Stimulated activated CD8-positive, alpha-beta memory T cell treated with anti-CD3 and anti-CD28 coated beads, Interleukin-15, amount 100 ng/mL, for 24 hours (primary cell): Measurements from ENCODE around the gene DAND5.
"Not testable (repeated sequence)": the region's sequence is repeated elsewhere in the genome, so short reads cannot be mapped to it uniquely, and the experiment has no call there.

Source experiments
- DNase-seq: peaks from one replicate; pipeline ENCODE4 v3.0.0-alpha.2; 2020; ENCODE audit warnings: low read depth

The DAND5 gene

DNA sequence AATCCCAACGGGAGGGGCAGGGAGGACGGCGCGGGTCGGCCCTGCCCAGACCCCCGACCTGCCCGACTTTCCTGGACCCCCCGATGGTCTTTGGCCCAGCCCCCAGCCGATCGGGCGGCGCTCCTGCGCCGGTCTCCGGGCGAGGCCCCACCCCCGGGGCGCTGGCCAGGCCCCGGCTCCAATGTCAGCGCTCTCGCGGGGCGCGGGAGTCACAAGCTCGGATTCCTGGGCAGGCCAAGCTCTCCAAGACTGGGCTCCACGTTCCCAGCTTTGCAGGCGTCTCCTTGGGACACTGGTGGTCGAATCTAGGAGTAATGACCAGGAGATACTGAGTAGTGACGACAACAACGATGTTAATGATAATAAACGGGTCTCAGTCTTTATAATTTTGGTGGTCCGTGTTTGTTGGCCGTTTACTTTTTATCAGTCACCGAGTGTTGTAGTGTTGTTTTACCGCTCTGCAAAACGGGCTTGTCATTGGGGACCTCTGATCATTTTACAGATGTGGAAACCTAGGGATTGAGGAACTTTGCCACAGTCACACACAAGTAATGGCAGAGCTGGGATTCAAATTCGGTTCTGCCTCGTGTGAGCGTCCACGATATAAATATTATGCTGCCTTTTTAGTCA lies 23.2 kb upstream of the DAND5 start:
- DNase-seq, result no peak

DNA sequence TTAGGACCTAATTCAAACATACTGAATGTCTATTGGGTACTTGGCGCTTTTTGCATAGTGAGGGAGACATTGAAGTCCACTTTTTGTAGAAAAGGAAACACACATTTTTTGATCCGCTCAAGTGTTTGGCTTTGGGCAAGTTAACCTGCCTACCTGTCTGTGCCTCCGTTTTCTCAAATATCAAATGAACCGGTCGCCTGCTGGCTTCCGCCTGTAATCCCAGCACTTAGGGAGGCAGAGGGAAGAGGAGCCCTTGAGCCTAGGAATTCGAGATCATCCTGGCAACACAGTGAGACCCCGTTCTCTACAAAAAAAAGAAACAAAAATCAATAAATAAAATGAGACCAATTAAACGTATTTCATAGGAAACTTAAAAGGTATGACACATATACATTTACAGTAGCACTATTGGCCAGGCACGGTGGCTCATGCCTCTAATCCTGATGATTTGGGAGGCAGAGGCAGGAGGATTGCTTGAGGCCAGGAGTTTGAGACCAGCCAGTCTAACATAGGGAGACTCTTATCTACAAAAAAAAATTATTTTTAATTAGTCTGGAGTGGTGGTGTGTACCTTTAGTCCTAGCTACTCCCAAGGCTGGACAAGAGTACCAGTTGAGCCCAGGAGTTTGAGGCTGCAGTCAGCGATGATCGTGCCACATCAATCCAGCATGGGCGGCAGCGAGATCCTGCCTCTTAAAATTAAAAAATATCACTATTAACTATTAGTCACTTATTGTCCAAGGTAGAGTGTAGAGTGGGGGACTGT lies 22.5 kb upstream of the DAND5 start:
- no peak for DNase-seq

DNA sequence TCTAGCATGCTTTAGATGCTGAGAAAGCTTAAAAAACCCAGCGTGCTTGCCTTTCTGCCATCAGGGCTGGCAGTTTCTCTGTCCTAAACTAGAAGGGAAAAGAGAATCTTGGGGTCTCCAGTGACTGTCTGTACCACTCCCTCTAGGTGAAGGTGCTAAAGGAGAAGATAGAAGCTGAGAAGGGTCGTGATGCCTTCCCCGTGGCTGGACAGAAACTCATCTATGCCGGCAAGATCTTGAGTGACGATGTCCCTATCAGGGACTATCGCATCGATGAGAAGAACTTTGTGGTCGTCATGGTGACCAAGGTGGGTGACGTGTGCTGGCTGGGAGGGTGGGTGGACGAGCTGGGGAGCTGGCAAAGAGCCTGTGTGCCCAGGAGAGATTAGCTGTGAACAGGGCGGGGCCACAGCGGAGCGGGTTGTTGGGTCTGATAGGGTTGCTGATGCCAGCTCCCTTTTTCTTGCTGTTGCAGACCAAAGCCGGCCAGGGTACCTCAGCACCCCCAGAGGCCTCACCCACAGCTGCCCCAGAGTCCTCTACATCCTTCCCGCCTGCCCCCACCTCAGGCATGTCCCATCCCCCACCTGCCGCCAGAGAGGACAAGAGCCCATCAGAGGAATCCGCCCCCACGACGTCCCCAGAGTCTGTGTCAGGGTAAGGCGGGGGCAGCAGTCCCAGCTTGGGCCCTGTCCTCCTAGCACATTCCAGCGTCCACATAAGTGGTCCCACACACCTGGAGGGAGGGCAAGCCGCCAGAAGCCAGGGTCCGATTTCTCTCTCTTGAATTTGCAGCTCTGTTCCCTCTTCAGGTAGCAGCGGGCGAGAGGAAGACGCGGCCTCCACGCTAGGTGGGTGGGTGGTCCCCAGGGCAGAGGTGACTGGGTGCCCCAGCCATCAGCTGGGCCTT lies 21.4 kb upstream of the DAND5 start:
- DNase-seq, result no peak

DNA sequence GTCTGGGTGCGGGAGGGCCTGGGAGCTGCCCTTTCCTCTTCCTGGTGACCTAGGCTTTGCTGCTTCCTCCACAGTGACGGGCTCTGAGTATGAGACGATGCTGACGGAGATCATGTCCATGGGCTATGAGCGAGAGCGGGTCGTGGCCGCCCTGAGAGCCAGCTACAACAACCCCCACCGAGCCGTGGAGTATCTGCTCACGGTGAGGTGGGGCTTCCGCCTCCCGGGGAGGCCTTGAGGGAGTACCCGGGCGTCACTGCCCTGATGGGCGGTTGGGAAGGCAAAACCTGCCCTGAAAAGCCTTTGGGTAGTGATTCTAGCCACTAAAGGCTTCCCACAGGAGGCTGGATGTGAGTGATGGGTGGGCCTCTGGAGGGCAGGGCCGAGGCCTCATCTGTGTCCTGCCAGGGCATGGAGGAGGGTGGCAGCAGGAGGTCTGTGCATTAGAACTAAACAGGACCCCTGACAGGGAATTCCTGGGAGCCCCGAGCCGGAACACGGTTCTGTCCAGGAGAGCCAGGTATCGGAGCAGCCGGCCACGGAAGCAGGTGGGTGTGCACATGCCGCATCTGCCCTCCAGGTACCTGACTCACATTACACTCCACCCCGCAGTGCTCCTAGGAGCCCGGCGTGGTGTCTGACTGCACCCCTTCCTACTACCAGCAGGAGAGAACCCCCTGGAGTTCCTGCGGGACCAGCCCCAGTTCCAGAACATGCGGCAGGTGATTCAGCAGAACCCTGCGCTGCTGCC lies 20.6 kb upstream of the DAND5 start:
- DNase-seq, result no peak

DNA sequence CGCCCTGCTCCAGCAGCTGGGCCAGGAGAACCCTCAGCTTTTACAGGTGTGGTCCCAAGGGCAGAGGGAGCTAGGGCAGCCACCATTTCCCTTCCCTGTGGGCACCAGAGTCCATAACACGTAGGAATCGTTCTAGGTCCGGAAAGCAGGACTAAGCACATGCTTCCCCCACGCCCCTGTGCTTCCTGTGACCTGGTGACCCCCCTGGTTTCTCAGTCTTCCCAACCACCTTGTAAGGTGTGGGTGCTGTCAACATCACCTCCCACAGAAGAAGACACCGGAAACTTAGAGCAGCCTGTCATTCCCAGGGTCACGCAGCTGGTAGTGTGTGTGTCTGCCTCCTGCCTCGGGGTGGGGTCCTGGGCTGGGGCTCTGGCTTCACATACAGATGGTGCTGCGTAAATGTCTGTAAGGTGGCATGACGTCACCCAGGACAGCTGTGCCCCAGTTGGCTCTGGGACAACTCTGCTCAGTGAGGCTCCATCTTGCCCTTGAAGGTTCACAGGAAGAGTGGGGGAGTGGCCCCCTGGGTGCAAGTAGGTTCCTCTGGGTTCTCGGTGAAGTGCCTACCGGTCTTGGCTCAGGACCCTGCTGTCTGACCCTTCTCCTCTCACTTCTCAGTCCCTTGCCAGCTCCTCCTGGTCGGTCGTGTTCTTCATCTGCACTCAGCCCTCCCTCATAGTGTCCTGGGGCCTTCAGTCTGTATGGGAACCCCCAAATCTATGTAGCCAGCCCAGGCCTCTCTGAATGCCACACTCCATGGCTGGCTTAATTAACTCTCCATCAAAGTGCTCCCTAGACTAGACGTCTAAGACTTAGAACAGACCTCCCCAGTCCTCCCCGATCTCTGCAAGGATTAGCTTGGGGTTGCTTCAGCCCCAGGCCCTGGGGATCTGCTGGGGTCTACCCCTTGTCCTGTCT lies 19.8 kb upstream of the DAND5 start:
- DNase-seq, result no peak

DNA sequence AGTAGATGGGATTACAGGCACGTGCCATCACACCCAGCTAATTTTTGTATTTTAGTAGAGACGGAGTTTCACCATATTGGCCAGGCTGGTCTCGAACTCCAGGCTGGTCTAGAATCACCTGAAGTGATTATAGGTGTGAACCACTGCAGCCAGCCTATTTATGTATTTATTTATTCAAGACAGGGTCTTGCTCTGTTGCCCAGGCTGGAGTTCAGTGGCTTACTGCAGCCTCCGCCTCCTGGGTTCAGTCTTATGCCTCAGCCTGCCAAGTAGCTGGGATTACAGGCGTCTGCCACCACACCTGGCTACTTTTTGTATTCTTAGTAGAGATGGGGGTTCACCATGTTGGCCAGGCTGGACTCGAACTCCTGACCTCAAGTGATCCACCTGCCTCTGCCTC lies 17.3 kb upstream of the DAND5 start:
- DNase-seq, result not testable (repeated sequence)

DNA sequence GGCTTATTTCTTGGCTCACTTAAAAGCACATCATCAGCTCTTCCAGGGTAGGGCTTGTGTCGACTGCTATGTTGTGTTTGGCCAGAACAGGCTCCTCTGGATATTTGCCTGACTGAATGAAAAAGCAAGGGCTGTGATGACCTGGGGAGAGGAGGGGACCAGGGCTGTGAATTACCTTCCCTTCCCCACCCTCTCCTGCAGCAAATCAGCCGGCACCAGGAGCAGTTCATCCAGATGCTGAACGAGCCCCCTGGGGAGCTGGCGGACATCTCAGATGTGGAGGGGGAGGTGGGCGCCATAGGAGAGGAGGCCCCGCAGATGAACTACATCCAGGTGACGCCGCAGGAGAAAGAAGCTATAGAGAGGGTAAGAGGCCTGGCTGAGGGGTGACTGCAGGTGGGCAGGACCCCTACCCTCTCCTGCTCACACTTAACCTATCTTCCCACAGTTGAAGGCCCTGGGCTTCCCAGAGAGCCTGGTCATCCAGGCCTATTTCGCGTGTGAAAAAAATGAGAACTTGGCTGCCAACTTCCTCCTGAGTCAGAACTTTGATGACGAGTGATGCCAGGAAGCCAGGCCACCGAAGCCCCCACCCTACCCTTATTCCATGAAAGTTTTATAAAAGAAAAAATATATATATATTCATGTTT lies 16.8 kb upstream of the DAND5 start:
- no peak for DNase-seq

DNA sequence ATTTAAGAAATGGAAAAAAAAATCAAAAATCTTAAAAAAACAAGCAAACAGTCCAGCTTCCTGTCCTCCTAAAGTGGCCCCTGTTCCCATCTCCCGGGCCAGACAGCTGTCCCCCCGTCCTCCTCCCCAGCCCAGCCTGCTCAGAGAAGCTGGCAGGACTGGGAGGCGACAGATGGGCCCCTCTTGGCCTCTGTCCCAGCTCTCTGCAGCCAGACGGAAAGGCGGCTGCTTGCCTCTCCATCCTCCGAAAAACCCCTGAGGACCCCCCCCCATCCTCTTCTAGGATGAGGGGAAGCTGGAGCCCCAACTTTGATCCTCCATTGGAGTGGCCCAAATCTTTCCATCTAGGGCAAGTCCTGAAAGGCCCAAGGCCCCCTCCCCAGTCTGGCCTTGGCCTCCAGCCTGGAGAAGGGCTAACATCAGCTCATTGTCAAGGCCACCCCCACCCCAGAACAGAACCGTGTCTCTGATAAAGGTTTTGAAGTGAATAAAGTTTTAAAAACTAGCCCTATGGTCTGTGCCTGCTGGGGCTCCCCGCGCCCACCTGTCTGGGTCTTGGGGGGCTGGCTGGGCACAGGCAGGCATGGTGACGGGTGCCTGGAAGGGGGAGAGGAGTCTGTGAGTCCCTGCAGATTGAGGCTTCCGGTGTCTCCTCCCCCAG lies 16.1 kb upstream of the DAND5 start:
- DNase-seq, result no peak

DNA sequence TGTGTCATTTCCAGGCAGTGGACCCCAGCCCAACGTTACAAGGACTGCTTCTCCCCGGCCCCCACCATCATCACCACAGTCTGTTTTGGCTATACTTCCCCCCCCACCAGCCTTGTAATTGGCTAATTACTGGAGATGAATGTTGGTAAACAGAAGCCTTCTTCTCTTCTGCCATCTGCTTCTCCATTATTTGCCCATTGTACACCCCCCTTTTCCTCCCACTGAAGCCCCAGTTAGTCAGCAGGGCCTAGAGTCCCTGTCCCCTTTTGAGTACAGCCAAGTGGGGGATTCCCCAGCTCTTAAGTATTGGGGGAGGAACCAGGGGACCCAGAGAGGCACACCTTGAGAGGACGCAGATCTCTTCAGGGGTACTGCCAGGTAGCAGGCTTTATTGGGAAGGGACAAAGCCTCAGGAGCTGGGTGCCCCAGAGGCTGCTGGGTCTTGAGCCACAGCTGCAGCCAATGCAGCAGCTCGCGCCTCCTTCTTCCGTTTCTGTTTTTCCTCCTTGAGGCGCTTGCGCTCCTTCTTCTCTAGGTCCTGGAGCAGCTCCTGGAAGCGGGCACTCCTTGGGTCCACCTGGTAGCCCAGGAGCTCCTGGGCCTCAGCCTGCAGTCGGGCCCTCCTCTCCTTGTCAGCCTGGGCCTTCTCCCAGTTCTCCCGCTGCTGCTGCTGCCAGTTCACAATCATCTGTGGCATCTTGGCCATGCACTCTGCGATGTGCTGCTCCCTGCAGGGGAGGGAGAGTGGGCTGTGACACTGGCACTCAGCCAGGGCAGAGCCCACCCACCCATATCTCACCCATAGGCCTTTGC lies 15.4 kb upstream of the DAND5 start:
- DNase-seq, result no peak

DNA sequence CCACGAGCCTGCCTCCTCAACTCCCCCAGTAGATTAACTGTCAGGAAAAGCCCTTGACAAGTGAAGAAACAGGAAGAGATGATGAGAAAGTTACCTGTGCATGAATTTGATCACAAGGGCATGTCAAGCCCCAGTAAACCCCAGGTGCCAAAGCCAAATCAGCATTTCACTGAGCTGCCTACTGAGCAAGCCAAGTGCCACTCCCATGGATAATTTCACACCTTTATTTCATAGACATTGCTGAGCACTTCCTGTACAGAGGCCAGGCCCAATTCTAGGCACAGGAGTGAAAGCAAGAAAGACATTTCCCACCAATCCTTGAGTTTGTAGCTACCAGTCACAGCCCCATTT lies 14.8 kb upstream of the DAND5 start:
- DNase-seq, result no peak

DNA sequence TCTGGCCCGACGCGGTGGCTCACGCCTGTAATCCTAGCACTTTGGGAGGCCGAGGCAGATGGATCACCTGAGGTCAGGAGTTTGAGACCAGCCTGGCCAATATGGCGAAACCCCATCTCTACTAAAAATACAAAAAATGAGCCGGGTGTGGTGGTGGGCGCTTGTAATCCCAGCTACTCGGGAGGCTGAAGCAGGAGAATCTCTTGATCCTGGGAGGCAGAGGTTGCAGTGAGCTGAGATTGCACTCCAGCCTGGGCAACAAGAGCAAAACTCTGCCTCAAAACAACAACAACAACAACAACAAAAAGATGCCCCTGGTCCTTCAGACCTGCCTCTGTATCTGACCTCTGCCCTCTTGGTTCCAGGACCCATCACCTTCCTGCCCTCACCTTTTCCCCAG lies 13.8 kb upstream of the DAND5 start:
- DNase-seq, result not testable (repeated sequence)

DNA sequence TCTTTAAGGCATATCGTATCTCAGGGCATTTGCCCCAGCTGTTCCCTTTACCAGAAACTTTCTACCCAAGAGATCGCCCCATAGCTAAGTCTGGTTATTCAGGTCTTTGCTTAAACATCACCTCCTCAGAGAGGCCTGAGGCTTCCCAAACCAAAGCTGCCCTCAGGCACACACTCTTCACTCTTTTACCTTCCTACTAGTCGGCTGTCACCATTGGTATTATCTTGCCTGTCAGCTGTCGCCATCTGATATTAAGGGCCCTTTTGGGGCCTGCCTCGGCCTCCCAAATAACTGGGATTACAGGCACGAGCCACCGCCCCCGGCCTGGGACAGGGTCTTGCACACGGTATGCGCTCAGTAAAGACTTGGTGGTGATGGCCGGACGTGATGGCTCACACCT lies 13.4 kb upstream of the DAND5 start:
- no peak for DNase-seq

DNA sequence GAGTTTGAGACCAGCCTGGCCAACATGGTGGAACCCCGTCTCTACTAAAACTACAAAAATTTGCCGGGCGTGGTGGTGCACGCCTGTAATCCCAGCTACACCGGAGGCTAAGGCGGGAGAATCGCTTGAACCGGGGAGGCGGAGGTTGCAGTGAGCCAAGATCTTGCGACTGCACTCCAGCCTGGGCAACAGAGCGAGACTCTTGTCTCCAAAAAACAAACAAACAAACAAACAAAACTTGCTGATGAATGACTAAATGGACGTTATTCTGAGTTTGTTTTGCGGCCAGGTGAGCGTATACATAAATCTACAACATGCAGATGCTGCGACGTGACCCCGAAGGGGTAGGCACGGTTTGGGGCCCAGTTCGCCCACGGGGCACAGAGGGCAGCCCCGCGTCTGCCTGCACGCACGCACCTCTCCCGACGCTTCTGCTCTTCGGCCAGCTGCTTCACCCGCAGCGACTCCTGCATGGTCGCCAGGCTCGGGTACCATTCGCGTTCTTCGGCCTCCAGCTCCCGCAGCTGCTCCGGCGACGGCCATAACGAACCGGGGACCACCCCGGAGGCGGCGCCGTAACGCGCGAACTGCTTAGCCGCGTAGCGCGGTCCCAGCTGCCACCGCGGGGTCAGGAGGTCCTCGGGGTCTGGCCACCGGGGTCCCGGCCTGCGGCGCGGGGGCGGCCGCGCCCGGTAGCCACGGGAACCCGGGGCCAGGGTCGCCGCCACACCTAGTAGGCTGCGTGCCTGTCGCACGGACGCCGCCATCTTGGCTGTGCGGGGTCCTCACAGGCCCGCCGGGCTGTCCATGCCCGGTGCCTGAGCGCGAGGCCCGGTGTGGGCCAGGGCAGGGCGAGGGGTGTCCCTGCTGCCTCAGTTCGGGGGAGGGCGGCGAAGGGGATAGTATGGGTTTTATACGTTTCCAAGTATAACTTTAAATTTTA lies 12.7 kb upstream of the DAND5 start, which contains the start of gene GADD45GIP1:
Gene GADD45GIP1 (minus strand): TSS at position 778 of the 943 bp plus-strand sequence. CDS start 11 bp downstream, at position 767.
- peak; percentile 60 for DNase-seq

DNA sequence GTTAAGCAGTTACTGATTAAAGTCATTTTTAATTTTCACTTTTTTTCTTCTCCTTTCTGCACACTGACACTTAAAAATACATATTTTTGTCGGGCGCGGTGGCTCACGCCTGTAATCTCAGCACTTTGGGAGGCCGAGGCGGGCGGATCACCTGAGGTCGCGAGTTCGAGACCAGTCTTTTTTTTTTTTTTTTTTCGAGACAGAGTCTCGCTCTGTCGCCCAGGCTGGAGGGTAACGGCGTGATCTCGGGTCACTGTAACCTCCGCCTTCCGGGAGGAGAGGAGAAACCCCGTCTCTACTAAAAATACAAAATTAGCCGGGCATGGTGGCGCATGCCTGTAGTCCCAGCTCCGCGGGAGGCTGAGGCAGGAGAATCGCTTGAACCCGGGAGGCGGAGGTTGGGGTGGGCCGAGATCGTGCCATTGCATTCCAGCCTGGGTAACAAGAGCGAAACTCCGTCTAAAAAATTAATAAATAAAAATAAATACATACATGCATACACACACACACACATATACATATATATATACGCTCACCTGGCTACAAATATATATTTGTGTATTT lies 11.9 kb upstream of the DAND5 start:
- not testable (repeated sequence) for DNase-seq

DNA sequence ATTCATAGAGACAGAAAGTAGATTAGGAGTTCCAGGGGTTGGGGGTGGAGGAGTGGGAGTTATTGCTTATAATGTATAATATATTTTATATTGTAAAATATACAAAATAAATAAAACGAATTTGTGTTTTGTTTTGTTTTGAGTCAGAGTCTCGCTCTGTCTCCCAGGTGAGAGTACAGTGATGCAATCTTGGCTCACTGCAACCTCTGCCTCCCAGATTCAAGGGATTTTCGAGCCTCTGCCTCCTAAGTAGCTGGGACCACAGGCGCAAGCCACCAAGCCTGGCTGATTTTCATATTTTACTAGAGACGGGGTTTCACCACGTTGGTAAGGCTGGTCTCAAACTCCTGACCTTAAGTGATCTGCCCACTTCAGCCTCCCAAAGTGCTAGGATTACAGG lies 9.9 kb upstream of the DAND5 start:
- no peak for DNase-seq

DNA sequence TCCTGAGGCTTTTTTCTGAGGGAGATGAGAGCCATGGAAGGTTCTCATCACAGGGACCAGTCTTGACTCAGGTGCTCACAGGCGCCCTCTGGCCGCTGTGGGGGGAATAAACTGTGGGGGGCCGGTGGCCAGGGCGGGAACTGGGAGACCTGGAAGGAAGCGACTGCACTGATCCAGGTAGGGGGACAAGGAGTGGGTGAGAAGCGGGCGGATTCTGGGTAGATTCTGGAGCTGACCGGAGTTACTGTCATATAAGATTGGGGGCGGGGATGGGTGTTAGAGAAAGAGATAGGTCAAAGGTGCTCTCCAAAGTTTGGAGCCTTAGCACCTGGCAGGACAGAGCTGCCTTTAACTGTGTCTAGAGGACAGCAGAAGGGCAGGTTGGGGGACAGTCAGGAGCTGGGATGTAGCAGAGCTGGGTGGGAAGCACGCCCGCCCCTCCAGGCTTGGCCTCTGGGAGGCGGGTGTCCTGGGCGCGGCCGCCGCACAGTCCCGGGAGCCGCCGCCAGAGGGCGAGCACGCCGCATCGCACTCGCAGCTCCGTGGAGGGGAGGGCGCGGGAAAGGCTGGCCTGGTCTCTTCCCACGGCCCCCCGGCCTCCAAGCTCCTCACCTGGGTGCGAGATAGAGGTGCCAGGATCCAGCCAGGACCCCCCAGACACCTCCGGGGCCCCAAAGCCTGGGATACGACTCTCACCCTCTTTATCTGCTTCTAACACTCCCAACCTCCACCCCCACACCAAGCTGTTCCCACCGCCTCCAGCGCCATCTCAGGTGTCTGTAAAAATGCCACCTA lies 4.2 kb upstream of the DAND5 start:
- peak; percentile 84 for DNase-seq

DNA sequence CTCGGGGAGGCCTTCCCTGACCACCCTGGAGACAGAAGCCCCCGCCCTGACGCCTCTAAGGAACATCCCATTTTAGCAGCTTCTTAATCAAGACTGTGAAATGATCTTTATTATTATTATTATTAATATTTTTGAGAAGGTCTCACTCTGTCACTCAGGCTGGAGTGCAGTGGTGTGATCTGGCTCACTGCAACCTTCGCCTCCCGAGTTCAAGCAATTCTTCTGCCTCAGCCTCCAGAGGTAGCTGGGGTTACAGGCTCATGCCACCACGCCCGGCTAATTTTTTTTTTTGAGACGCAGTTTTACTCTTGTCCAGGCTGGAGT lies 3.6 kb upstream of the DAND5 start:
- DNase-seq, result no peak
